H1 (cell line): ENCODE measurements around the gene HSPA2.

Experiments used
- CBX8 ChIP-seq: fragments of 300-800, 300-1000 bp; sonication (generic); IDR thresholded peaks from 2 replicates; pipeline ENCODE4 v1.7.1; 2016; ENCODE audit warnings: low read depth, low read length, borderline replicate concordance
- CEBPB ChIP-seq: IDR thresholded peaks from 2 replicates; pipeline ENCODE4 v1.6.1; 2012; ENCODE audit warnings: low read depth, low read length
- CTCF ChIP-seq, 3 experiments: IDR thresholded peaks; 1 replicate in 2 of 3; 2 replicates in 1 of 3; pipeline versions ENCODE4 v1.5.1 to v1.6.1; 2011; ENCODE audit warnings: low read length in 3 of 3, mild to moderate bottlenecking in 3 of 3, inconsistent platforms in 2 of 3, low read depth in 1 of 3, moderate library complexity in 1 of 3; ENCODE audit not compliant: insufficient read depth in 1 of 3; ENCODE audit errors: control extremely low read depth in 1 of 3
- GTF2F1 ChIP-seq: IDR thresholded peaks from 2 replicates; pipeline ENCODE4 v1.6.1; 2012; ENCODE audit warnings: low read depth, low read length, improper control_type of control experiment, borderline replicate concordance
- NRF1 ChIP-seq: IDR thresholded peaks from 2 replicates; pipeline ENCODE4 v1.6.1; 2011; ENCODE audit warnings: mild to moderate bottlenecking, low read depth, low read length, improper control_type of control experiment
- POLR2A ChIP-seq, 2 experiments: IDR thresholded peaks; 1 replicate in 1 of 2; 2 replicates in 1 of 2; pipeline ENCODE4 v1.6.1; 2011; ENCODE audit warnings: low read depth in 2 of 2, low read length in 2 of 2, mild to moderate bottlenecking in 2 of 2; ENCODE audit errors: control extremely low read depth in 1 of 2
- POLR2AphosphoS5 ChIP-seq: IDR thresholded peaks from 2 replicates; pipeline ENCODE4 v1.6.1; 2011; ENCODE audit warnings: low read depth, low read length
- SP1 ChIP-seq: IDR thresholded peaks from 2 replicates; pipeline ENCODE4 v1.6.1; 2011; ENCODE audit warnings: low read depth, low read length
- SUZ12 ChIP-seq: fragments of 200-600 bp; sonication (generic); IDR thresholded peaks from 2 replicates; pipeline ENCODE4 v1.6.1; 2012; ENCODE audit warnings: mild to moderate bottlenecking, inconsistent platforms, low read length, moderate library complexity, mixed read lengths
- TAF1 ChIP-seq: IDR thresholded peaks from 2 replicates; pipeline ENCODE4 v1.6.1; 2011; ENCODE audit warnings: mild to moderate bottlenecking, low read depth, low read length
- TCF12 ChIP-seq: IDR thresholded peaks from 2 replicates; pipeline ENCODE4 v1.6.1; 2011; ENCODE audit warnings: low read depth, mild to moderate bottlenecking, low read length
- YY1 ChIP-seq: IDR thresholded peaks from 2 replicates; pipeline ENCODE4 v1.6.1; 2011; ENCODE audit warnings: low read depth, mild to moderate bottlenecking, low read length
- ZNF274 ChIP-seq: IDR thresholded peaks from 2 replicates; pipeline ENCODE4 v1.7.0; 2012; ENCODE audit warnings: low read length, borderline replicate concordance; ENCODE audit errors: extremely low read depth

- TF ChIP-seq SUZ12 (no peak), POLR2AphosphoS5 (no peak), TAF1 (no peak), YY1 (no peak), CTCF (IDR thresholded peaks at IDR 0.05; ENCODE audit: control extremely low read depth in 1 of 3, insufficient read depth in 1 of 3, low read depth in 1 of 3, low read length in 3 of 3) (no peak), GTF2F1 (no peak), TCF12 (no peak), CEBPB (no peak), NRF1 (no peak), SP1 (no peak), ZNF274 (no peak), POLR2A (IDR thresholded peaks at IDR 0.05; ENCODE audit: control extremely low read depth in 1 of 2, low read depth in 2 of 2, low read length in 2 of 2) (no peak), CBX8 (no peak)
Measured at GRCh38 chr14:64522591-64523355, 17.8 kb upstream of the HSPA2 start.
